ENCODE measurements around the gene CAPZB. TPM values are rescaled to one million over a fixed set of nuclear protein-coding genes. Genes with fewer than 3 reads are reported as not detected.

CAPZB gene
- total RNA-seq, 1 donor from 2014 or later: 93.6 TPM

- Histone ChIP-seq H3K4me3 (ENCODE audit: low read depth, low read length) (no peak overlapping the region), H3K36me3 (ENCODE audit: control insufficient read depth, insufficient read depth, low read length) (no peaks in the 10 kb centered on the region), H3K27me3 (ENCODE audit: control insufficient read depth, insufficient read depth, low read length) (no peaks in the 10 kb centered on the region)
- no peak for TF ChIP-seq CTCF (IDR thresholded peaks at IDR 0.05; ENCODE audit: insufficient read depth, low read length, poor library complexity, severe bottlenecking)
- no peak for DNase-seq (ENCODE audit: low read depth)
Measured at GRCh38 chr1:19435851-19436455, 49.4 kb downstream of the CAPZB start.

GRCh38 chr1:19435181-19435580 is 50.2 kb downstream of the CAPZB start:
- no peak overlapping the region for H3K4me3 ChIP-seq (ENCODE audit: low read depth, low read length)
- no peaks in the 10 kb centered on the region for H3K27me3 ChIP-seq (ENCODE audit: control insufficient read depth, insufficient read depth, low read length)
- no peak for DNase-seq (ENCODE audit: low read depth)
- no peaks in the 10 kb centered on the region for H3K36me3 ChIP-seq (ENCODE audit: control insufficient read depth, insufficient read depth, low read length)
- no peak for TF ChIP-seq CTCF (IDR thresholded peaks at IDR 0.05; ENCODE audit: insufficient read depth, low read length, poor library complexity, severe bottlenecking)

GRCh38 chr1:19433719-19433998 is 51.7 kb downstream of the CAPZB start:
- no peak overlapping the region for H3K4me3 ChIP-seq (ENCODE audit: low read depth, low read length)
- H3K27me3 ChIP-seq (ENCODE audit: control insufficient read depth, insufficient read depth, low read length): no peaks in the 10 kb centered on the region
- no peak for DNase-seq (ENCODE audit: low read depth)
- H3K36me3 ChIP-seq (ENCODE audit: control insufficient read depth, insufficient read depth, low read length): no peaks in the 10 kb centered on the region
- no peak for TF ChIP-seq CTCF (IDR thresholded peaks at IDR 0.05; ENCODE audit: insufficient read depth, low read length, poor library complexity, severe bottlenecking)

GRCh38 chr1:19432943-19433718 is 52.2 kb downstream of the CAPZB start:
- no peak for DNase-seq (ENCODE audit: low read depth)
- Histone ChIP-seq H3K4me3 (ENCODE audit: low read depth, low read length) (no peak overlapping the region), H3K27me3 (ENCODE audit: control insufficient read depth, insufficient read depth, low read length) (no peaks in the 10 kb centered on the region), H3K36me3 (ENCODE audit: control insufficient read depth, insufficient read depth, low read length) (no peaks in the 10 kb centered on the region)
- TF ChIP-seq CTCF (IDR thresholded peaks at IDR 0.05; ENCODE audit: insufficient read depth, low read length, poor library complexity, severe bottlenecking): no peak

GRCh38 chr1:19430121-19431068 is 54.9 kb downstream of the CAPZB start:
- no peak for TF ChIP-seq CTCF (IDR thresholded peaks at IDR 0.05; ENCODE audit: insufficient read depth, low read length, poor library complexity, severe bottlenecking)
- no peak overlapping the region for H3K4me3 ChIP-seq (ENCODE audit: low read depth, low read length)
- no peaks in the 10 kb centered on the region for H3K36me3 ChIP-seq (ENCODE audit: control insufficient read depth, insufficient read depth, low read length)
- no peaks in the 10 kb centered on the region for H3K27me3 ChIP-seq (ENCODE audit: control insufficient read depth, insufficient read depth, low read length)
- DNase-seq (ENCODE audit: low read depth): no peak
